B cell (primary cell): ENCODE results near the gene EEF1B2. TPM values are rescaled to one million over a fixed set of nuclear protein-coding genes. Genes with fewer than 3 reads are reported as not detected.
"Not testable (repeated sequence)": the region's sequence is repeated elsewhere in the genome, so short reads cannot be mapped to it uniquely, and the experiment has no call there.

Experiments used
- ATAC-seq: fragments of 200-7000 bp; cut with Tn5 transposase; one replicate; pipeline ENCODE4 v1.10.0; 2021; ENCODE audit warnings: low read depth, mild to moderate bottlenecking, moderate number of reproducible peaks, moderate library complexity
- CTCF ChIA-PET: fragments of 350-600 bp; sonication (Branson Sonifier 250); formaldehyde crosslinking; loops from one replicate; lab custom pipeline; 2021; ENCODE audit warnings: antibody characterized with exemption, inconsistent platforms; lab: Charles Lee
- POLR2A ChIA-PET: fragments of 350-600 bp; sonication (Branson Sonifier 250); formaldehyde crosslinking; loops from one replicate; lab custom pipeline; 2021; ENCODE audit warnings: antibody characterized with exemption; lab: Charles Lee
- DNase-seq: peaks from one replicate; pipeline ENCODE4 v3.0.0; 2013
- H2AFZ ChIP-seq: 2 replicates; pipeline ENCODE4 v1.6.1; 2012; ENCODE audit warnings: mild to moderate bottlenecking, low read depth, low read length; ENCODE audit not compliant: insufficient read depth, poor library complexity, severe bottlenecking
- H3K27ac ChIP-seq, 2 donors: 1 replicate in 1 of 2; 2 replicates in 1 of 2; pipeline ENCODE4 v1.5.1; 2012 to 2013; ENCODE audit warnings: low read length in 2 of 2, mild to moderate bottlenecking in 2 of 2, moderate library complexity in 1 of 2
- H3K27me3 ChIP-seq, 4 experiments: fragments of 200-600 bp in 1 of 4; sonication (generic) in 1 of 4; replicated peaks in 1 of 4; 1 replicate in 2 of 4; 2 replicates in 2 of 4; pipeline versions ENCODE4 v1.6.1 to v1.7.0; 2013 to 2016; ENCODE audit warnings: low read length in 3 of 4, mild to moderate bottlenecking in 2 of 4, mixed read lengths in 1 of 4, moderate library complexity in 1 of 4; ENCODE audit not compliant: insufficient read depth in 4 of 4, control insufficient read depth in 3 of 4; ENCODE audit errors: control extremely low read depth in 1 of 4
- H3K36me3 ChIP-seq, 2 experiments: replicated peaks in 1 of 2; 1 replicate in 1 of 2; 2 replicates in 1 of 2; pipeline versions ENCODE4 v1.6.1 to v1.7.1; 2013; ENCODE audit warnings: low read length in 1 of 2; ENCODE audit not compliant: insufficient read depth in 2 of 2, control insufficient read depth in 1 of 2; ENCODE audit errors: control extremely low read depth in 1 of 2, extremely low read depth in 1 of 2
- H3K4me1 ChIP-seq, 2 donors: fragments of 200-600 bp in 1 of 2; sonication (generic) in 1 of 2; 1 replicate in 1 of 2; 2 replicates in 1 of 2; pipeline versions ENCODE4 v1.5.1 to v1.6.1; 2013 to 2017; ENCODE audit warnings: low read length in 2 of 2; ENCODE audit not compliant: control insufficient read depth in 2 of 2, insufficient read depth in 2 of 2
- H3K4me2 ChIP-seq: replicated peaks from 2 replicates; pipeline ENCODE3; 2012; ENCODE audit warnings: mild to moderate bottlenecking, low read depth, low read length; ENCODE audit not compliant: poor library complexity, severe bottlenecking
- H3K4me3 ChIP-seq, 5 experiments: fragments of 200-600 bp in 1 of 5; sonication (generic) in 1 of 5; 1 replicate in 3 of 5; 2 replicates in 2 of 5; pipeline versions ENCODE4 v1.5.1 to v1.7.0; 2011 to 2016; ENCODE audit warnings: low read length in 4 of 5, mild to moderate bottlenecking in 4 of 5, low read depth in 2 of 5, control low read depth in 1 of 5, moderate library complexity in 1 of 5; ENCODE audit not compliant: insufficient read depth in 1 of 5; ENCODE audit errors: control extremely low read depth in 1 of 5, extremely low read depth in 1 of 5
- H3K79me2 ChIP-seq: fragments of 200-600 bp; sonication (generic); one replicate; pipeline ENCODE4 v1.6.0; 2016; ENCODE audit warnings: low read length; ENCODE audit not compliant: control insufficient read depth, insufficient read depth
- H3K9ac ChIP-seq: fragments of 200-600 bp; sonication (generic); 2 replicates; pipeline ENCODE4 v1.6.1; 2017; ENCODE audit warnings: mild to moderate bottlenecking, low read length, moderate library complexity
- H3K9me3 ChIP-seq, 3 donors: one replicate each; pipeline versions ENCODE4 v1.6.1 to v1.7.1; 2013; ENCODE audit warnings: low read length in 2 of 3; ENCODE audit not compliant: control insufficient read depth in 2 of 3, insufficient read depth in 1 of 3; ENCODE audit errors: control extremely low read depth in 1 of 3
- H4K20me1 ChIP-seq: 2 replicates; pipeline ENCODE4 v1.6.0; 2012; ENCODE audit warnings: mild to moderate bottlenecking, low read length; ENCODE audit not compliant: insufficient read depth, control insufficient read depth, poor library complexity, severe bottlenecking
- H3K27ac Mint-ChIP-seq: one replicate; pipeline ENCODE4 v1.8.0; 2021; ENCODE audit warnings: mixed read lengths
- H3K27me3 Mint-ChIP-seq: one replicate; pipeline ENCODE4 v1.8.0; 2021; ENCODE audit warnings: mixed read lengths
- H3K4me1 Mint-ChIP-seq: one replicate; pipeline ENCODE4 v1.8.0; 2021; ENCODE audit warnings: mixed read lengths
- H3K4me3 Mint-ChIP-seq: one replicate; pipeline ENCODE4 v1.8.0; 2021; ENCODE audit warnings: mixed read lengths
- H3K9me3 Mint-ChIP-seq: one replicate; pipeline ENCODE4 v1.8.0; 2022; ENCODE audit warnings: mixed read lengths; ENCODE audit not compliant: insufficient read depth
- EZH2 ChIP-seq: IDR thresholded peaks from 2 replicates; pipeline ENCODE4 v1.6.1; 2012; ENCODE audit warnings: borderline replicate concordance, low read depth, mild to moderate bottlenecking, moderate library complexity, low read length; ENCODE audit not compliant: insufficient read depth, poor library complexity, severe bottlenecking
- WGBS: methylation state at CpG from one replicate; pipeline ENCODE4 v1.1.5; 2013; ENCODE audit warnings: missing lambda C conversion rate; ENCODE audit not compliant: insufficient coverage; 5-methylcytosine and 5-hydroxymethylcytosine counted together
- intact Hi-C: fragments of 100-400 bp; cut with micrococcal nuclease; formaldehyde crosslinking; loops from one replicate; pipeline ENCODE4 v1.10.0; 2022
- polyA plus RNA-seq: library from polyadenylated mRNA; depleted of rRNA; stranded (reverse); fragments of >200 nt; gene quantifications from 2 replicates; pipeline ENCODE4 v1.2.3, GENCODE V29; 2012
- total RNA-seq, 2 donors: library from RNA; stranded (reverse); fragments of 120-200 nt in 1 of 2; gene quantifications; 1 replicate in 1 of 2; 2 replicates in 1 of 2; pipeline versions ENCODE4 v1.2.3 to v1.2.4, GENCODE V29; 2013 to 2022
- TF ChIP-seq, protein P1 (sequence below): fragments of 200-600 bp; IDR thresholded peaks from one replicate; pipeline ENCODE4 v1.8.0; 2022; ENCODE audit warnings: antibody characterized with exemption, mild to moderate bottlenecking

Gene EEF1B2
- total and polyA plus RNA-seq, 2 donors (not counting 1 experiment from before 2014, with no cell fraction given): 815 to 862 TPM

- Mint-ChIP-seq H3K4me3 (no peak overlapping the region), H3K27me3 (no peaks in the 10 kb centered on the region), H3K9me3 (no peaks in the 10 kb centered on the region), H3K4me1 (peaks cover 22% of the 10 kb centered on the region), H3K27ac (no peak overlapping the region)
- ChIA-PET CTCF (interaction anchor here (0.7 to 2.0 kb wide), 8 partner anchors 11 to 391 kb away, joined by 3 to 10 read pairs (median 3); no protein-coding TSS in a partner anchor), POLR2A (no interaction called here)
- no peak for TF ChIP-seq EZH2
- TF ChIP-seq, protein P1, sequence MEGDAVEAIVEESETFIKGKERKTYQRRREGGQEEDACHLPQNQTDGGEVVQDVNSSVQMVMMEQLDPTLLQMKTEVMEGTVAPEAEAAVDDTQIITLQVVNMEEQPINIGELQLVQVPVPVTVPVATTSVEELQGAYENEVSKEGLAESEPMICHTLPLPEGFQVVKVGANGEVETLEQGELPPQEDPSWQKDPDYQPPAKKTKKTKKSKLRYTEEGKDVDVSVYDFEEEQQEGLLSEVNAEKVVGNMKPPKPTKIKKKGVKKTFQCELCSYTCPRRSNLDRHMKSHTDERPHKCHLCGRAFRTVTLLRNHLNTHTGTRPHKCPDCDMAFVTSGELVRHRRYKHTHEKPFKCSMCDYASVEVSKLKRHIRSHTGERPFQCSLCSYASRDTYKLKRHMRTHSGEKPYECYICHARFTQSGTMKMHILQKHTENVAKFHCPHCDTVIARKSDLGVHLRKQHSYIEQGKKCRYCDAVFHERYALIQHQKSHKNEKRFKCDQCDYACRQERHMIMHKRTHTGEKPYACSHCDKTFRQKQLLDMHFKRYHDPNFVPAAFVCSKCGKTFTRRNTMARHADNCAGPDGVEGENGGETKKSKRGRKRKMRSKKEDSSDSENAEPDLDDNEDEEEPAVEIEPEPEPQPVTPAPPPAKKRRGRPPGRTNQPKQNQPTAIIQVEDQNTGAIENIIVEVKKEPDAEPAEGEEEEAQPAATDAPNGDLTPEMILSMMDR: peak; percentile 96
- Histone ChIP-seq H3K36me3 (peaks cover 8 to 30% of the 10 kb centered on the region in 2 experiments), H3K27ac (no peak overlapping the region), H3K9me3 (peaks cover 0 to 1% (median 0%) of the 10 kb centered on the region in 3 donors), H3K4me1 (peaks cover 10 to 12% of the 10 kb centered on the region in 2 donors), H3K9ac (no peak overlapping the region), H3K79me2 (peaks cover 16% of the 10 kb centered on the region), H3K4me3 (no peak overlapping the region), H3K27me3 (no peaks in the 10 kb centered on the region), H4K20me1 (peaks cover 8% of the 10 kb centered on the region), H2AFZ (no peak overlapping the region), H3K4me2 (no peak overlapping the region)
- intact Hi-C loops: loop anchor here (2.0 to 5.0 kb wide), 3 partner anchors 278 to 618 kb away; partner anchors contain the start of gene ADAM23
- ATAC-seq: no peak
- DNase-seq: peak; percentile 55
- no CpG with 5 or more reads among the region's 2 CpGs for WGBS
Observed at GRCh38 chr2:206164261-206164862, 4.7 kb downstream of the EEF1B2 start.

DNA sequence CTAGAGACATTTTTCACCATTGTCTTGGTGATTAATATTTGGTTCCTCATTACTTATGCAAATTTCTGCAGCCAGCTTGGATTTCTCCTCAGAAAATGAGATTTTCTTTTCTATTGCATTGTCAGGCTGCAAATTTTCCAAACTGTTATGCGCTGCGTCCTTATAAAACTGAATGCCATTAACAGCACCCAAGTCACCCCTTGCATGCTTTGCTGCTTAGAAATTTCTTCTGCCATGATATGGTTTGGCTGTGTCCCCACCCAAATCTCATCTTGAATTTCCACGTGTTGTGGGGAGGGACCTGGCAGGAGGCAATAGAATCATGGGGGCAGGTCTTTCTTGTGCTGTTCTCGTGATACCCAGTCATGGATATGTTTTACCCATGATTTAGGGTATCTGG is 8.5 kb downstream of the EEF1B2 start:
- intact Hi-C loops: not testable (repeated sequence)

DNA sequence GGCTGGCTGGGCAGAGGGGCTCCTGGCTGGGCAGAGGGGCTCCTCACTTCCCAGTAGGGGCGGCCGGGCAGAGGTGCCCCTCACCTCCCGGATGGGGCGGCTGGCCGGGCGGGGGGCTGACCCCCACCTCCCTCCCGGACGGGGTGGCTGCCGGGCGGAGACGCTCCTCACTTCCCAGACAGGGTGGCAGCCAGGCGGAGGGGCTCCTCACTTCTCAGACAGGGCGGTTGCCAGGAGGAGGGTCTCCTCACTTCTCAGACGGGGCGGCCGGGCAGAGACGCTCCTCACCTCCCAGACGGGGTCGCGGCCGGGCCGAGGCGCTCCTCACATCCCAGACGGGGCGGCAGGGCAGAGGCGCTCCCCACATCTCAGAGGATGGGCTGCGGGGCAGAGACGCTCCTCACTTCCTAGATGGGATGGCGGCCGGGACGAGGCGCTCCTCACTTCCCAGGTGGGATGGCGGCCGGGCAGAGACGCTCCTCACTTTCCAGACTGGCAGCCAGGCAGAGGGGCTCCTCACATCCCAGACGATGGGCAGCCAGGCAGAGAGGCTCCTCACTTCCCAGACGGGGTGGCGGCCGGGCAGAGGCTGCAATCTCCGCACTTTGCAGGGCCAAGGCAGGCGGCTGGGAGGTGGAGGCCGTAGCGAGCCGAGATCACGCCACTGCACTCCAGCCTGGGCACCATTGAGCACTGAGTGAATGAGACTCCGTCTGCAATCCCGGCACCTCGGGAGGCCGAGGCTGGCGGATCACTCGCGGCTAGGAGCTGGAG is 12.1 kb downstream of the EEF1B2 start:
- H3K9me3 Mint-ChIP-seq, CTCF ChIA-PET, H3K36me3 ChIP-seq, H3K27me3 Mint-ChIP-seq, POLR2A ChIA-PET, ATAC-seq, DNase-seq, H3K9ac ChIP-seq, H3K4me1 ChIP-seq, H4K20me1 ChIP-seq, H3K27ac ChIP-seq, H3K4me1 Mint-ChIP-seq, H3K9me3 ChIP-seq, H3K27ac Mint-ChIP-seq, H2AFZ ChIP-seq, H3K4me3 Mint-ChIP-seq, H3K27me3 ChIP-seq, H3K79me2 ChIP-seq, intact Hi-C loops, H3K4me2 ChIP-seq, H3K4me3 ChIP-seq: not testable (repeated sequence)
- WGBS: 94% methylated on average over 8 of the region's 52 CpGs

More for the DNA sequence above, 8.5 kb downstream of the EEF1B2 start:
- H3K27me3 ChIP-seq, H3K9me3 Mint-ChIP-seq, H3K4me3 ChIP-seq, H3K4me1 Mint-ChIP-seq, H3K36me3 ChIP-seq, H3K27ac ChIP-seq, H3K4me2 ChIP-seq, H2AFZ ChIP-seq, DNase-seq, CTCF ChIA-PET, H4K20me1 ChIP-seq, H3K9me3 ChIP-seq, H3K27me3 Mint-ChIP-seq, H3K27ac Mint-ChIP-seq, H3K9ac ChIP-seq, H3K4me3 Mint-ChIP-seq, ATAC-seq, POLR2A ChIA-PET, H3K79me2 ChIP-seq, H3K4me1 ChIP-seq: not testable (repeated sequence)
- WGBS: 100% methylated on average over 1 of the region's 4 CpGs
